GM19035 (cell line): ENCODE measurements around the gene APBA1.
A peak's percentile ranks its signal among the peaks of the same experiment; 100 is the strongest.
"Not testable (repeated sequence)": the region's sequence is repeated elsewhere in the genome, so short reads cannot be mapped to it uniquely, and the experiment has no call there.

ENCODE experiments used
- ATAC-seq: cut with Tn5 transposase; IDR thresholded peaks from one replicate; pipeline ENCODE4 v1.9.1; 2021; ENCODE audit not compliant: unreplicated experiment

Gene APBA1

DNA sequence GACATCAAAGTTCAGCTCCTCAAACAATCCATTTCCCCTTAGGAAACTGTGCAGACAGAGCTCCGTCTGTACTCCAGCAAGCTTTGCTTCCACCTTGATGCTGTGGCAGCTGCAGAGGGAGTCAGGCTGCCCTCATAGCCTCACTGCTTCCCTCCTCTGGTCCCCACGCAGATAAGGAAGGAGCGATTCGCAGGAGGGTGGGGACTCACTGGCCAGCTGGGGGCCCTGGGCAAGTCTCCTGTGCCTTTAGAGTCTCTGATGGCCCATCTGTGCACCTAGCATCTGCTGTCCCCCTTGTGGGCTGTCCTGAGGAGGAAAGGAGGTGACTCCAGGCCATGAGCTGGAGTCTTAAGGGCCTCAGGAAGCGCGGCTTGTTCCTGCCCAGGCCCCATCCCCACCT, 225.7 kb downstream of the APBA1 start:
- no peak for ATAC-seq

GRCh38 chr9:69445251-69445650, 226.9 kb downstream of the APBA1 start:
- no peak for ATAC-seq

GRCh38 chr9:69444791-69445190, 227.4 kb downstream of the APBA1 start:
- no peak for ATAC-seq

GRCh38 chr9:69444021-69444420, 228.2 kb downstream of the APBA1 start:
- no peak for ATAC-seq

DNA sequence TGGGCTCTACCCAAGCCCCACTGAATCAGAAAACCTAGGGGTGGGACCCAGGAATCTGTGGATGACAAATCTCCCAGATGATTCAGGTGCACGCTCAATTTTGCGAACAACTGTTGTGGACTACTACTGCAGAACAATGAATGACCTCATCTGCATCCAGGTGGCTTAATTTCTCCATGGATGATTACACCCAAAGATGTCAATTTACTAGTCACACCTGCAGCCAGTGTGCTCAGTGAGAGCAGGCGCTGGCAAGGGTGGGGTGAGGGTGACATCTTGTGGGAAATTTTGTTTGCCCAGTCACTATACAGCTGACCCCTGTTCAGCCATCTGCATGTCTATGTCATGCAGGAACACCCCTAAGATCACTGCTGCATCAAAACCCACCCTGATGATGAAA, 229.0 kb downstream of the APBA1 start:
- ATAC-seq, result no peak

DNA sequence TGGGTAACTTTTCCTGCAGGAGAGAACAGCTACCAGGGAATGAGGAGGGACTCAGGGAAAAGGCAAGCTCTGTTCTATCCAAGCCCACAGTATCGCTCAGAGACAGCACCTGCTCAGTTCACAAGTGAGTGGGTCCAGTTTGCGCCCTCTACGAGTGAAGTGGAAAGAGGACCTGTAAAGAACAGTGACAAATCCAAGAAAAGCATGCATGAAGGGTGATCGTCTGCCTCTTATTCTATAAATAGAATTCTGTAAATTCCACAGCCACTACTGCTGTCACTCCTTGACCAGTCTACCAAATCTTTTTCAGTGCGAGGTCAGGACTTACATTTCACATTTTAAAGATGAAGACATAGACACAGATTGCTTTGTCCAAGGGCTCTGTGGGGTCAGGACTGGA, 229.7 kb downstream of the APBA1 start:
- ATAC-seq, result no peak

DNA sequence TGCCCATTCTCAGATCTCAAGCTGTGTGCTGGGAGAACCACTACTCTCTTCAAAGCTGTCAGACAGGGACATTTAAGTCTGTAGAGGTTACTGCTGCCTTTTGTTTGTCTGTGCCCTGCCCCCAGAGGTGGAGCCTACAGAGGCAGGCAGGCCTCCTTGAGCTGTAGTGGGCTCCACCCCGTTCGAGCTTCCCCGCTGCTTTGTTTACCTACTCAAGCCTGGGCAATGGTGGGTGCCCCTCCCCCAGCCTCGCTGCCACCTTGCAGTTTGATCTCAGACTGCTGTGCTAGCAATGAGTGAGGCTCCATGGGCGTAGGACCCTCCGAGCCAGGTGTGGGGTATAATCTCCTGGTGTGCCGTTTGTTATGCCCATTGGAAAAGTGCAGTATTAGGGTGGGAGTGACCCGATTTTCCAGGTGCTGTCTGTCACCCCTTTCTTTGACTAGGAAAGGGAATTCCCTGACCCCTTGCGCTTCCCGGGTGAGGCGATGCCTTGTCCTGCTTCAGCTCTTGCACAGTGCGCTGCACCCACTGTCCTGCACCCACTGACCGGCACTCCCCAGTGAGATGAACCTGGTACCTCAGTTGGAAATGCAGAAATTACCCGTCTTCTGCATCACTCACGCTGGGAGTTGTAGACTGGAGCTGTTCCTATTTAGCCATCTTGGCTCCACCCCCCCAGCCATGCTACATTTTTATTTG, 231.8 kb downstream of the APBA1 start:
- not testable (repeated sequence) for ATAC-seq

DNA sequence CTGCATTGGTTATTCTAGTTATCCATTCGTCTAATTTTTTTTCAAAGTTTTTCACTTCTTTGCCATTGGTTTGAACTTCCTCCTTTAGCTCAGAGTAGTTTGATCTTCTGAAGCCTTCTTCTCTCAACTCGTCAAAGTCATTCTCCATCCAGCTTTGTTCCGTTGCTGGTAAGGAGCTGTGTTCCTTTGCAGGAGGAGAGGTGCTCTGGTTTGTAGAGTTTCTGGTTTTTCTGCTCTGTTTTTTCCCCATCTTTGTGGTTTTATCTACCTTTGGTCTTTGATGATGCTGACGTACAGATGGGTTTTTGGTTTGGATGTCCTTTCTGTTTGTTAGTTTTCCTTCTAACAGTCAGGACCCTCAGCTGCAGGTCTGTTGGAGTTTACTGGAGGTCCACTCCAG, 232.5 kb downstream of the APBA1 start:
- ATAC-seq, result not testable (repeated sequence)

GRCh38 chr9:69433968-69434367, 238.2 kb downstream of the APBA1 start:
- ATAC-seq, result no peak

DNA sequence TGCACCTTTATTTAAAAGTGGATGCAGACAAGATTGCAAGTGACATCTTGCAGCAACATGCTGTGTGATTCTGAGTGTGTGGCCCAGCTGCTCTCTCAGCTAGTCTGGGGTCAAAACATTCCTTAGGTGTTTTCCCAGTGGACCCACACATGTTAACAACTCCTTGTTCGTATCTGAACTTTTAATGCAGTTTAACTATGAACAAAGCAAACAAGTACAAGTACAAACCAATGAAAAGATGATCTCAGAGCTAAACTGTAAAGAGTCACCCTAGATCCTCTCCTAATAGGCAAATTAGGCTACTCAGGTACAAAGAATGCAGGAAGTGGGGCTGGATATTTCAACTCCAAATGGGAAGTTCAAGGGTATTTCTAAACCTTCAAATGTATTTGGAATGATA, 238.8 kb downstream of the APBA1 start:
- ATAC-seq, result no peak

- no peak for ATAC-seq
Observed at GRCh38 chr9:69432623-69433022, 239.5 kb downstream of the APBA1 start.

DNA sequence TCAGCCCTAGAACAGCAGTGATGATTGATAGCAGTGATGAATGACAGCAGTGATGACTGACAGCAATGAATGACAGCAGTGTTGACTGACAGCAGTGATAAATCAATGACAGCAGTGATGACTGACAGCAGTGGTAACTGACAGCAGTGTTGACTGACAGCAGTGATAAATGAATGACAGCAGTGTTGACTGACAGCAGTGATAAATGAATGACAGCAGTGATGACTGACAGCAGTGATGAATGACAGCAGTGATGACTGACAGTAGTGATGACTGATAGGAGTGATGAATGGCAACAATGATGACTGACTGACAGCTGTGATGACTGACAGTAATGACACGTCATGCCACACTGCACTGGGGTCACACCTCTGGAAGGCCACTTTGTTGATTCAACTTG, 240.4 kb downstream of the APBA1 start:
- ATAC-seq, result no peak

DNA sequence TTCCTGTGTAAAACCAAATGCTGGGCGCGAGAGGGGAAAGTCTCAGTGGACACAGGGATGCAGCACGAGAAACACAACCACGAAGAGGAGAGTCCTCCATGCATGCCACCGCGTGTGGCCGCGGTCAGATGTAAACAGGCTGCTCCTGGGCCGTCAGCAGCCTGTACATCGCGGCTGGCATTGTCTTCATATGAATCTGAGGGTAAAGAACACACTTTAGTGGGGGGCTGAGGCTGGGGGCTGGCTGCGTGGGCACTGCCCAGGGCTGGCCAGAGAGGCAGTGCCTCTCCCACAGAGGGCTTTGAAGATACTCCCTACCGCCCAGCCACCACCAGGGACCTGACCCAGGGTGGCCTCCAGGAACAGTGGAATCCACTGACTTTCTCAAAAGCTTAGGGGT, 241.0 kb downstream of the APBA1 start:
- ATAC-seq, result no peak

DNA sequence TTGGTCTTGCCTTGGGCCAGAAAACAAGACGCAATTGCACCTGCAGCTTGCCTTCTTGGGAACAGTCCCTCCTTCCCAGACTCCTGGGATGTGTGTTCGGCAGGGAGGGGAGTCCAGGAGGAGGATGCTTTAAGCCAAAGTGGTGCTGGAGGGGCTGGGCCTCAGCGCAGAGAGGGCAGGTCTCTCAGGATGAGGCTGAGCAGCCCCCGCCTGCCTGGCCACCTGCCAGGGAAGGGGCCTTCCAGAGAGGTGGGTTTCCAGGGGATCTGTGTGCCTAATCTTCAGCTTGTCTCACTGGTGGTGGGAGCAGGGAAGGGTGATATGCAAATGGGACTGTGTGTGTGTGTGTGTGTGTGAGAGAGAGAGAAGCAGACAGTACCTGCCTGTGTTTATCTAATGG, 242.0 kb downstream of the APBA1 start:
- no peak for ATAC-seq

- no peak for ATAC-seq
Observed at GRCh38 chr9:69429281-69429680, 242.9 kb downstream of the APBA1 start.

DNA sequence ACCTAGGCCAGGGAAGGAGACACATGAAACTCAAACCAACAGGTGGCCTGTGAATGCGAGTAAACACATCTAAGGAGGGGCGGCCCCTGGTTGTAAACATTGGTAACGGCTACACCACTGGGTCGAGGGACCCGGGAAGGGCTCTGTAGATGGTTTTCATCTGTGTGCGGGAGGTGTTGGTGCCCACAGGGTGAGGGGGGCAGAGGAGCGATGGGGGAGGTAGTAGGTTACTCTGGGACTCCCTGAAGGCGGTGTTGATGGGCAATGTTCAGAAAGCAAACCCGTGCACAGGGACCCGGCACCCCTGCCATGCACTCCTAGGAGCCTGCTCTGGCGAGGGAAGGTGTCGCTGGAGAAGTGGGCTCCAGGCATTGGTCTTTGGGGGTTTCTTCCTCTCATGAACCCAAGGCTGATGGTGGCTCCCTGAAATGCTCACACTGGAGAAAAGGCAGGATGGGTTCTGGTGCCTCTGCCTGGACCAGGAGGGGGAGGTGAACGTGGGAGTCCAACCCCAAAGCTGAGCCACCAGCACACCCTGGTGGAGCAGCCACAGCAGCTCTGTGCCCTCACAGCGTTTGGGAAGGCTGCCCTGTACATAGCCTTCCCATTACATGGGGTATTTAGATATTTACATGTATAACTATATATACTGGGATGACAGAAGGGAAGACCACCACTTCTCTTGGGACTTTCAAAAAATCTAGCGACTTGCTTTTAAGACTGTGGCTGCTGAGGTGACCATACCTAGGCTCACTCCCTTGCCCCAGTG, 244.0 kb downstream of the APBA1 start:
- no peak for ATAC-seq

DNA sequence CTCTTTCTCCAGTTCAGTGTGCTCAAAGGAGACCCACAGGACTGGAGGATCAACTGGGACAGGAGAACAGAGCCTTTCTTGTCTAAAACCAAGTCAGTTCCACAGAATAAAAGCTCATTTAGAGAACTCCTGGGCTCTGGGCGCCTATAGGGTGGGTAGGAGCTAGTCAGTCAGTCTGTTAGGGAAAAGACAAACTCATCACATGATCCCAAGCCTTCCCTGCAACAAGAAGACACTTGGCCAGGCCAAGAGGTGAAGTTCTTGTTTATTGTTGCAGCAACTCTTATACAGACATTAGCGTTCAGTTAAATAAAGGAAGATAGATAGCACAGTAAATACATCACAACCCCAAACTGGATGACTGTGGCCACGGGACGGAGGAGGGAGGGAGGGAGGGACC, 244.9 kb downstream of the APBA1 start:
- ATAC-seq, result no peak

GRCh38 chr9:69425136-69425801, 246.9 kb downstream of the APBA1 start:
- no peak for ATAC-seq

DNA sequence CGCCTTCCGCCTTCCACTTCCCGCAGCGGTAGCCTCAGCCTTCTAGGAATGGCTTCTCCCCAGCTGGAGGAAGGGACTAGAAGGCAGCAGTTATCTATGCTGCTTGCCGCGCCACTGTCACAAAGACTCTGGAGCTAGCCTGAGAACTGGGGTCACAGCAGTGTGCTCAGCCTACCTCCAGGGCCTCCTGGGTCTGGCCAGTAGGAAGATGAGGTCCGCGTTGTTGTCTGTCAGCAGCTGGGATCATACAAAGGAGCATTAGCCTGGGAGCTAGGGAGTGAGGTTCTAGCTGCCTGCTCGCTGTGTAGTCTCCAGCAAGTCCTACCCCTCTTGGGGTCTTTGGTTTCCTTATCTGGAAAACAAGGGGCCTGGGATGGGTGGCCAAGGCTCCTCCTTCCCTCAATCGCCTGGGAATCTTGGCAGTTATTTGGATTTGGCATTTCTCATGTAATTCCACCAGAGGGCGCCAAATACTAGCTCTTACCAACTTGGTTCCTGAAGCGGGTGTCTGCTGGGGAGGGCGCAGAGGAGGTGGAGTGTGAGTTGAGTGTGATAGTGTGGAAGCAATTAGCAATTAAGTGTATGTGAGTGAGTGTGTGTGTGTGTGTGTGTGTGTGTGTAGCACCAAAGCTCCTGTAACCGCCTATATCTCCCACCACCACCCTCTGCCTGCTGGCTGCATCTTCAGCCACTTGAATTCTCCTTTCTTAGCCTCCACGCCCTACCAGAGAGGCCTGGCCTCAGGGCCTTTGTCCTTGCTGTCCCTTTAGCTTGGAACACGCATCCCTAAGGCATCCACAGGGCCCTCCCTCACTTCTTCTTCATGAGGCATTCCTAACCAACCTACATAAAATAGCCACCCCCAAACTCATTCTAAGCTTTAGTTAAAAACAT, 250.0 kb downstream of the APBA1 start:
- peak; percentile 59 for ATAC-seq

DNA sequence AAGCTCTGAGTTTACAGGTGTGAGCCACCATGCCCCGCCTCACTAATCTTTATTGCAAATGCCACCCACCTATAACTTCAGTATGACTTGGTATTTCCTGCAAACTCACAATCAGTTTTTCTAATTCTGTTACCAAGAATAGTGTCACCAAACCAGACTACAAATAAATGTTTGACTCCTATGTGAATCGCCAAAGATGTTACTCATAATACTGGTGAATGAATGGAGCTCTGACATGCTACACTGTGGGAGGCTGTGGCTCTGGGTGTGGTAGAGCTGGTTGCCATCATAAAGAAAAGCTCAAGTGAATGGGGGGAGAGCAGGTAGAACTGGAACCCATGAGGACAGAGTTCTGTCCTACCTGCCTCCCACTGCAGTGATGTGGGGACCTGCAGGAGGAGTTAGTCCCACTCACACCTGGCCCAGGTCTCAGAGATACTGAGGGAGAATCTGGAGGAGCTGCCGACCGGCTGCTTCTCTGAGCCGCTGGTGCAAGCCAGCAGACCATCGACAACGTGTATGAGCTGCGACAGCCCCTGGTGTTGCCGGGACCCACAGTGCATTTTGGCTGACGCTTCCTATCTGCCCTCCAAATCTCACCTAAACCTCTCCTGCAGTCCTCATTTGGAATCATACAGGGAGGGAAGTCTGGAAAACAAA, 251.4 kb downstream of the APBA1 start:
- no peak for ATAC-seq

DNA sequence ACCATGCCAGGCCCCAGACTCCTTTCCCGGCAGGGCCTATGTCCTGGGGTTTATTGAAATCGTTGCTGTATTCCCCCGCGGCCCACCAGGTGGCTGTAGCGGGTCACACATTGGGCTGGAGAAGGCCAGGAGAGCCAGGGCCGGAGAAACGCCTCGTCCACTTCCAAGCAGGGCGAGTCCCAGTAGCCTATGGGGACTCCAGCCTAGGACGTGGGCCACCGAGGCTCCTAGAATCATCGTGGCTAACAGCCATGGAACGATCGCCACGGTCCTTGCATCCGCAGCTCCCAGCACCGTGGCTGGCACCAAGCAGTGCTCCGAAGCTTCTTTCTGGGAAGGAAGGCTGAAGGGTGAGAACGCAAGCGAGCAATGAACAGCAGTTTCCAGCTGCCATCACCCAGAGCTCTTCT, 259.4 kb downstream of the APBA1 start:
- ATAC-seq, result no peak
